GM18520 (cell line): ENCODE data around the gene ELN.

ENCODE experiments used
- ATAC-seq: cut with Tn5 transposase; IDR thresholded peaks from one replicate; pipeline ENCODE4 v1.9.1; 2021; ENCODE audit not compliant: unreplicated experiment

ELN gene

DNA sequence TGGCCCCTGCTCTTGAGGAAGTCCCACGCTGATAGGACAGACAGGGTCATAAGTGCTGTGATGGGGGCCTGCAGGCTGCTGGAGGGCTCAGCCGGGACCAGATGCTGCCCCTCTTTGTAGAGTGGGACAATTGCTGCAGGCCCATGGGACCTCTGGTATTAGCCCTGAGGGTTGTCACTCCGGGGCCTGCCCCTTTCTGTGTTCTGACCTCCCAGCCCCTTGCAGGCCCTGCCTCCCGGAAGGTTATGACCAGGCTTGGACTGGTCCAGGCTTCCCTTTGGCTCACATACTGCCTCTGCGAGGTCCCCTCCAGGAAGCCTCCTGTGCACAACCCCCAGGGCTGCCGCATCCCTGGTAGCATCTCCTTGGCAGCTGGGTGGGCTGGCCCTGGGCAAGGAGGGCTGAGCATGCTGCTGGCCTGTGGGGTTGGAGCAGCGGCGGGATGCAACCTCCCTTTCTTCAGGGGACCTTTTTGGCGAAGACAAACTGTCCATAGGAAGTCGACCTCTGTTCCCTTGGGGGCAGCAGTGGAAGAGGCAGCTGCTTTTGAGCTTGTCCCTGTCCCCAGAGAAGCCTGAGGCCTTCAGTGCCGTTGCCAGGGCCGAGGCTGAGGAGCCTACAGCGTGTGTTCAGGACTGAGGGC, 64.5 kb downstream of the ELN start:
- ATAC-seq, result no peak

DNA sequence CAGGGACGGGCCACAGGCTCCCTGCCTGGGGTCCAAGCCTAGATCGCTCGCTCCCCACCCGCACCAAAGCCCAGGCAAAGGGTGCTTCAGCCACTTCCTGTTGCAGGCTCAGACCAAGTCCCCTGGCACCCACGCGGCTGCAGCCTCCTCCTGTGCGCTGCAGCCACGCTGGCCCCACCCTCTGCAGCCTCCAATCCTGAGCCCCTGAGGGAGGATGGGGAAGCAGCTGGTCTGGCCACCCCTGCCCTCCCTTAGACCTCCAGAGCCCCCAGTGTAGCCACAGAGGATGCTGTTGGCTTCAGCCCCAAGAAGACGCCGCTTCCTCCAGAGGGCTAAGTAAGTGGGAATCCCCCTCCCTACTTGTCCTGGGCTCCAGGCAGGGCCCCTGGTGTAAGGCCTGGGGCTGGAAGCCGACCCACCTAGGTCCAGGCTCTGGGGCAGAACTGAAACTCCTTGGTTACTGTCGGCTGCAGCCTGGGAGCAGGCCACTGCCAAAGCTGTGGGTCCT, 65.0 kb downstream of the ELN start:
- ATAC-seq, result peak; percentile 50

DNA sequence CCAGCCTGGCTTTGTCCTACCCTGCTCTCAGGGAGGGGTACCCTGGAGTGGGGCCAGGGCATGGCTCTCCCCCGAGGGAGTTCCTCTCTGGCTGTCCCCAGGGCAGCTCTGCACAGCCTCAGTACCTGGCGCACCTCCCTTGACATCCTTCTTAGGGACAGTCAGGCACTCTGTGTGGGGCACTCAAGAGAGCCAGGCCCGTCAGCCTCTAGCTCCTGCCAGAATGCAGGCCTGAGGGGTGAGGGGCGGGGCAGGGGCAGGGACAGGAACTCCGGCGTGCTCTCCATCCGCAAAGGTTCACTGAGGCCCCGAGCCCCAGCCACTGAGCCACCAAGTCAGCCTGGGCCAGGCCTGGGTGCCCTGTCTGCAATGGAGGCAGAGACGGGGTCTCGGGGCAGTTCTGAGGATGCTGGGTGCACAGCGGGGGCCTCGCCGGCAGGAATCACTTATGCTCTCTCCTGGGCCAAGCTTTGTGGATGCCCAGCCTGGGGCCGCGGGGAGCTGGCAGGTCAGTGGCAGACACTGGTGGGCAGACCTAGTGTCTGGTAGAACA, 65.8 kb downstream of the ELN start:
- no peak for ATAC-seq

DNA sequence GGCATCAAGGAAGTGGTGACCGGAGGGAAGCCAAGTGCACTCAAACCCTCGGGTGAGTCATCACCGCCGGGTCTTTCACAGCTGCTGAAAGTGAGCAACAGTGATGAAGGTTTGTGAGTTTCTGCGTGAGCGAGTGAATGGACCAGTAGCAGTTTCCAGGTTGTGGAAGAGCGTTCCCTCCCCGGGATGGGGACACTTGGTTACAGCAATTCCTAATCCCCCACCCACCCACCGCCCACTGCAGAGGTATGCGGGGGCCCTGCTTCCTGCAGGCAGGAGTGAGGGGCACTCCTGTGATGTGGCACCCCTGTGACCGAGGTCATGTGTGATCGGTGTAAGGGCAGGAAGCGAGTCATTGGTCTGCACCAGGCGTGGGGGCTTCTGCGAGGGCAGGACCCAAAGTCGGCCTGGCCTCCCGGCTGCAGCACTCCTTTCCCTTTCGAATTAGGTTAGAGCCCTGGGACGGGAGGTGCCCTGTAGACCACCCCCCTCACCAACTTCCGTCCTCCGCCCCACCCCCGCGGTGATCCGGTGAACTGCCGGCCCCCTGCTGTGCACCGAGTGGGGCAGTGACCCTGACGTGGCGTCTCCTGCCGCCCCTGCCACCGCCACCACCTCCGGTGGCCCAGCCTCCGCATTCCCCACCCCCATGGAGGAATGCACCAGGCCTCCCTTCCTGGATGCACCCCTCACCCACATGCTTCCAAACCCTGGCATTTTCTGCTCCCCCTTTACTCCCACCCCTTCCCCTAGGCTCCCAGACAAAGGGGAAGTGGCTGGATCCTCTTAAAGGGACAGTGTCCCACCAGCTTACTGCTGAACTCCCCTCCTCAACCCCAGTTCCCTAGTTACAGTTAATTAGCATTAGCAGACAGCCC, 66.5 kb downstream of the ELN start:
- peak; percentile 45 for ATAC-seq

DNA sequence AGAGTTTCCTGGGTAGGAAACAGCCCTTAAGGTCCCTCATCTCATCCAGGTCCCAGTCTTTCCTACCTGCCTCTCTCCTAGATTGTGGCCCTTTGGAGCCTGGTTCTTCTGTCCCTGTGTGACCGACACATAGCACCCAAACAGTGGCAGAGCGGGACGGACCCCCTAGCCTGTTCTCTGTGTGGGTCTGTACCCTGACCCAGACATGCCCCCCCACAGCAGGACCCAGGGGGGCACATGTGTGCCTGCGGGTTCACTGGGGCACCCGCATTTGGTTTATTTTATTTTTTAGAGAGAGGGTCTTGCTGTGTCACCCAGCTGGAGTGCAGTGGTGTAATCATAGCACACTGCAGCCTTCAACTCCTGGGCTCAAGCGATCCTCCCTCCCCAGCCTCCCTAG, 67.2 kb downstream of the ELN start:
- ATAC-seq, result no peak

DNA sequence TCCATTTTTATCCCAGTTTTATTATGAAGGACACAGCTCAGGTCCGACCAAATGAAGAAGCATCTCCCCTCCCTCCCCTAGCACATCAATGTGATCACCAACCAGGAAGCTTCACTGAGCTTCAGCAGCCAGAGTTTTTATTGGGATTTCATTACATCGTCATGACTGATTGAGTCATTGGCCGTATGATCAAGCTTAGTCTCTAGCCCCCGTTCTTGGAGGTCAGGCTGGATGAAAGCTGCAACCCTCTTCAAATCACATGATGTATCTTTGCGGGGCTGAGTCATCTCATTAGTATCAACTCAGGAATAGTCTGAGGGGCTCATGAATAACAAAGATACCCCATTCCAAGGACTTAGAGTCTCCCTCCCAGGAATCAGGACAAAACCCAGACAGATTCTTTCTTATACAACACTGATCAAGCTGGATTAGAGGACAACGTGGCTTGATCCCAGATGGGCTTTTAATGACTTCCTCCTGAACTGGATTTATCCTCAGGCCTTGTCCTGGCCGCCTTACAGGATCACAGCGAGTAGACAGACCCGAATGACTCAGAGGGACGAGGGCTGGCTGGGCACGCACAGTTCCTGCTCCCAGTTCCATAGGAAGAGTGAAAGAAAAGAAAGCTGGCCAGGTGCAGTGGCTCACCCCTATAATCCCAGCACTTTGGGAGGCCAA, 70.1 kb downstream of the ELN start:
- no peak for ATAC-seq

DNA sequence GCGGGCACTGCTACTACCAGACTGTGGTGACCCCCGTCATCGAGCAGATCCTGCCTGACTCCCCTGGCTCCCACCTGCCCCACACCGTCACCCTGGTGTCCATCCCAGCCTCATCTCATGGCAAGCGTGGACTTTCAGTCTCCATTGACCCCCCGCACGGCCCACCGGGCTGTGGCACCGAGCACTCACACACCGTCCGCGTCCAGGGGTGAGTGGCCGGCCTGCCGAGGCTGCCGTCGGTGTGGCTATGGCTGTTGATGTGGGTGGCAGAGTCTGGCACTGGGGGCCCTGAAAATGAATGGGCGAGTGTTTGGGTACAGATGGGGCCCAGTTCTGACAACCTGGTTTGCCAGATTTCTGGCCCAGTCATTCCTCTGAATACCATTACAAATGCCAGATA, 71.1 kb downstream of the ELN start:
- no peak for ATAC-seq

DNA sequence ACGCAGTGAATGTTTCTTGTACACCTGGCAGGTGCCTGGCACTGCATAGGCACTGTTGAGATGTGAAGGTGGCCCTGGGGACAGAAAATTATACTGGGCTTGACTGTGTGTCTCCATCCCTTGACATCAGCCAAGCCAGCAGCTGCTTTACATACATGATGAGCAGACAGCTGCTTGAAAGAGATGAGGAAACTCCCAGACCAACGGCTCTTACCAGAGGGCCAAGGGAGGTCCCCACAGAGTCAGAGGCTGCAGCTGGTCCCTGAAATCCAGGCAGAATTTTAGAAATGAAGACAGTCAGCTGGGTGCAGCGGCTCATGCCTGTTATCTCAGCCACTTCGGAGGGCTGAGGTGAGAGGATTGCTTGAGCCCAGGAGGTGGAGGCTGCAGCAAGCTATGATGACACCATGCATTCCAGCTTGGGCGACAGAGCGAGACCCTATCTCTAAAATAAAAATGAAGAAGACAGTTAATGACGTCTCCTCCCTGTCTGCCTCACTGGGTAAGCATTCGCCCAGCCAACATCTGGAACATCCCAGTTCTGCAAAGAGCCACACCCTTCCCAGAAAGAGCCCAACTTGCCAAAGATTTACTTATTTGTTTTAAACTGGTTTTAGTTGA, 73.2 kb downstream of the ELN start:
- peak; percentile 92 for ATAC-seq

DNA sequence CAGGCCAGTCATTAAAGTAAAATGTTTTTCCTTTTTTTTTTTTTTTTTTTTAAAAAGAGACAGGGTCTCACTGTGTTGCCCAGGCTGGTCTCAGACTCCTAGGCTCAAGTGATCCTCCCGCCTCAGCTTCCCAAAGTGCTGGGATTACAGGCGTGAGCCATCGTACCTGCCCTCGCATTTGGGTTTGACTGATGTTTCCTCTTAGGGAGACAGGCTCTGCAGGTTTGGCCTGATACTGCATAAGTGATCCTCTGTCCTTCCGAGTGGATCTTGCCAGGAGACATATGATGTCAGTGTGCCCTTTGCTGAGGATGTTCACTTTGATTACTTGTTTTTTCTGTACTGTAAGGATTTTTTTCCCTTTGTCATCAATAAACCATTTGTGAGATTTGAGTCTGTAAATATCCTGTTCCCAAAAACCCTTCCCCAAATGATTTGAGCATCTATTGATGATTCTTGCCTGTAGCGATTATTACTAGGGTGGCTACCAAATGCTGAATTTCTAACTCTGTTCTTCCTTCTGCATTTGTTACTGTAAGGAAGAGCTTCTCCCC, 75.3 kb downstream of the ELN start:
- no peak for ATAC-seq

DNA sequence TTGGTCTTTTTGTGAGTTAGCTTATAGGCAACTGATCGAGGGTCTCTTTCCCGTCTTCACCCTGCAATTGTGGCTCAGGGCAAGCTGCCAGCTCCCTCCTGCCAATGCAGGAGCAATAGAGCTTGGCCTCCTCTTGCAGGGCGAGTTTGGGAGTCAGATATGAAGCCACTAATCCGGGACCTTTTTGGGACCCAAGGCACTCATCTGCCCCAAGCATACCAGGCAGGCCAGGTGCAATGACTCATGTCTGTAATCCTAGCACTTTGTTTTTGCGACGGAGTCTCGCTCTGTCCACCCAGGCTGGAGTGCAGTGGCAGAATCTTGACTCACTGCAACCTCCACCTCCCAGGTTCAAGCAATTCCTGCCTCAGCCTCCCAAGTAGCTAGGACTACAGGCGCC, 76.7 kb downstream of the ELN start:
- no peak for ATAC-seq

DNA sequence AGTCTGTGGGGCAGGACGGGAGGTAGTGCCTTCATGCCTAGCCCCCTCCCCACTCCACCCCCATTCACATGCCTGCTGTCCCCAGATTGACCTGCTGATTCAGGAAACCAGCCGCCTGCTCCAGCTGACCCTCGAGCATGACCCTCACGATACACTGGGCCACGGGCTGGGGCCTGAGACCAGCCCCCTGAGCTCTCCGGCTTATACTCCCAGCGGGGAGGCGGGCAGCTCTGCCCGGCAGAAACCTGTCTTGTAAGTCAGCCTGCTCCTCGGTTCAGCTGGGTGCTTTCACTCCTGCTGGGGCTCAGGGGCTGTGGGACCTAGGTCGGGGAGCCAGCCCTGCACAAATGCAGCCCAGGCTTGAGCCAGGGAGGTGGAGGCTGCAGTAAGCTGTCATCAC, 78.0 kb downstream of the ELN start:
- ATAC-seq, result no peak

DNA sequence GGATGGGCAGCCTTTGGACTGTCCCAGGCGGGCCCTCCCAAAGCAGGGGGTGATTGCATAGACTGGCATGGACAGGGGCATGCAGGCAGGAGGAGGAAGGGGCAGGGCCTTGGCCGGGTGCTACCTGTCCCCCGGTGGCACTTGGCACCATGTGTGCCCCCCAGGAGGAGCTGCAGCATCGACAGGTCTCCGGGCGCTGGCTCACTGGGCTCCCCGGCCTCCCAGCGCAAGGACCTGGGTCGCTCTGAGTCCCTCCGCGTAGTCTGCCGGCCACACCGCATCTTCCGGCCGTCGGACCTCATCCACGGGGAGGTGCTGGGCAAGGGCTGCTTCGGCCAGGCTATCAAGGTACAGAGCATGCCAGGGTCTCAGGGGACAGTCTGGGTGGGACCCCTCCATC, 78.9 kb downstream of the ELN start:
- ATAC-seq, result no peak

DNA sequence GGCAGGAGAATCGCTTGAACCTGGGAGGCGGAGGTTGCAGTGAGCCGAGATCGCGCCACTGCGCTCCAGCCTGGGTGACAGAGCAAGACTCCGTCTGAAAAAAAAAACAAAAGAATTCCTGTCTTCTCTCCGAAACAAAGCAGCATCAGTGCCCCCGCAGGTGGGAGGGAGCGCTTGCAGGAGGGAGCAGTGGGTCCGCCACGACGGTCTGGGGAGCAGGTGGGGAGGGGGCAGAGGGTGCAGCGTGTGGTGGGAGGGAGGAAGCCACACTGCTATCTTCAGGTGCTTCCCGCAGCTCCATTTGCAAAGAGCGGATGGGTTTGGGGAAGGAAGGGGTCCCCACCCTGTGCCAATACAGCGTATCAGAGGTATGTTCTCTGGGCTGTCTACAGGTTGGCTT, 87.4 kb downstream of the ELN start:
- ATAC-seq, result no peak

DNA sequence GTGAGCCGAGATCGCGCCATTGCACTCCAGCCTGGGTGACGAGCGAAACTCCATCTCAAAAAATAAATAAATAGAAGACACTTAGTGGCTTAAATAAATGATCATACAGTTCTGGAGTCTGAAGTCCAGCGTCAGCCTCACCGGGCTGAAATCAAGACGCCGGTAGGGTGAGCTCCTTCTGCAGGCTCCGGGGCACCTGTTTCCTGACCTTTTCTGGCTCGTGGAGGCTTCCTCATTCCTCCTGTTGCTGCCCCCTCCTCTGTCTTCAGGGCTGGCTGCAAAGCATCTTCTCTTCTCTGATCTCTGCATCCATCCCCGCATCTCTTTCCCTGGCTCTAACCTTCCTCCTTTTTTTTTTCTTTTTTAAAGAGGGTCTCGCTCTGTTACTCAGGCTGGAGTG, 88.4 kb downstream of the ELN start:
- ATAC-seq, result no peak
